HG02852 (cell line): Measurements from ENCODE around the gene ZBTB33.

ENCODE experiments used
- ATAC-seq: cut with Tn5 transposase; IDR thresholded peaks from one replicate; pipeline ENCODE4 v1.9.1; 2021; ENCODE audit warnings: mild to moderate bottlenecking, moderate library complexity; ENCODE audit not compliant: unreplicated experiment

The ZBTB33 gene

GRCh38 chrX:120262859-120263708 lies 12.5 kb downstream of the ZBTB33 start:
- no peak for ATAC-seq

- ATAC-seq: no peak
Measured at GRCh38 chrX:120264341-120264740, 13.7 kb downstream of the ZBTB33 start.

- no peak for ATAC-seq
Measured at GRCh38 chrX:120269373-120270035, 18.9 kb downstream of the ZBTB33 start.

GRCh38 chrX:120270567-120270966 lies 20.0 kb downstream of the ZBTB33 start:
- no peak for ATAC-seq

- ATAC-seq: no peak
Measured at GRCh38 chrX:120271218-120271617, 20.6 kb downstream of the ZBTB33 start.

GRCh38 chrX:120274145-120274544 lies 23.5 kb downstream of the ZBTB33 start:
- no peak for ATAC-seq

GRCh38 chrX:120274958-120275357 lies 24.3 kb downstream of the ZBTB33 start:
- ATAC-seq: no peak

- no peak for ATAC-seq
Measured at GRCh38 chrX:120281021-120281624, 30.5 kb downstream of the ZBTB33 start.

- ATAC-seq: no peak
Measured at GRCh38 chrX:120281761-120282160, 31.1 kb downstream of the ZBTB33 start.

- no peak for ATAC-seq
Measured at GRCh38 chrX:120282697-120283096, 32.1 kb downstream of the ZBTB33 start.

GRCh38 chrX:120286733-120287512 lies 36.3 kb downstream of the ZBTB33 start:
- ATAC-seq: peak; percentile 48

- ATAC-seq: peak; percentile 56
Measured at GRCh38 chrX:120287513-120288112, 37.0 kb downstream of the ZBTB33 start.

GRCh38 chrX:120290107-120290506 lies 39.5 kb downstream of the ZBTB33 start:
- no peak for ATAC-seq

GRCh38 chrX:120291211-120291610 lies 40.6 kb downstream of the ZBTB33 start:
- no peak for ATAC-seq

GRCh38 chrX:120293015-120293414 lies 42.4 kb downstream of the ZBTB33 start:
- no peak for ATAC-seq

GRCh38 chrX:120294651-120295050 lies 44.0 kb downstream of the ZBTB33 start:
- ATAC-seq: no peak

- ATAC-seq: no peak
Measured at GRCh38 chrX:120297923-120298322, 47.3 kb downstream of the ZBTB33 start.

- no peak for ATAC-seq
Measured at GRCh38 chrX:120299928-120300327, 49.3 kb downstream of the ZBTB33 start.

GRCh38 chrX:120301497-120301896 lies 50.9 kb downstream of the ZBTB33 start:
- no peak for ATAC-seq

- ATAC-seq: no peak
Measured at GRCh38 chrX:120301960-120302359, 51.3 kb downstream of the ZBTB33 start.

- ATAC-seq: peak; percentile 89
Measured at GRCh38 chrX:120302434-120302833, 51.8 kb downstream of the ZBTB33 start.
